Upper lobe of right lung (tissue), 1 donor: ENCODE data around the gene RNF151. TPM values are rescaled to one million over a fixed set of nuclear protein-coding genes. Genes with fewer than 3 reads are reported as not detected.

ENCODE experiments used
- ATAC-seq: fragments of 200-7000 bp; cut with Tn5 transposase; one replicate; pipeline ENCODE4 v1.9.1; 2020; ENCODE audit warnings: mild to moderate bottlenecking, moderate library complexity
- DNase-seq: peaks from one replicate; pipeline ENCODE4 v3.0.0-alpha.2; 2020
- H3K27ac ChIP-seq: fragments of 200-600 bp; one replicate; pipeline ENCODE4 v1.8.0; 2022
- H3K27me3 ChIP-seq: fragments of 200-600 bp; one replicate; pipeline ENCODE4 v1.8.0; 2022; ENCODE audit warnings: mild to moderate bottlenecking
- H3K36me3 ChIP-seq: fragments of 200-600 bp; one replicate; pipeline ENCODE4 v1.8.0; 2022
- H3K4me1 ChIP-seq: fragments of 200-600 bp; one replicate; pipeline ENCODE4 v1.8.0; 2022
- H3K4me3 ChIP-seq: fragments of 200-600 bp; one replicate; pipeline ENCODE4 v1.8.0; 2022; ENCODE audit warnings: mild to moderate bottlenecking
- H3K9me3 ChIP-seq: fragments of 200-600 bp; one replicate; pipeline ENCODE4 v1.8.0; 2022
- intact Hi-C: fragments of 100-400 bp; cut with DNase I; formaldehyde crosslinking; loops from one replicate; pipeline ENCODE4 v1.11.0; 2022
- total RNA-seq: library from RNA; stranded (reverse); fragmentation: NEBNext Ultra II Directional; extraction: Animal tissue kit (Norgen Biotek cat#: 25700); gene quantifications from one replicate; pipeline ENCODE4 v1.2.1, GENCODE V29; 2021
- TF ChIP-seq, protein P1 (sequence below): fragments of 200-600 bp; IDR thresholded peaks from one replicate; pipeline ENCODE4 v1.8.0; 2022; ENCODE audit warnings: antibody characterized with exemption
- donor health status: DM: no; HTN: yes; CAD: no; lungs with severe emphysema.

RNF151 gene
- total RNA-seq, 1 donor from 2014 or later: not detected

DNA sequence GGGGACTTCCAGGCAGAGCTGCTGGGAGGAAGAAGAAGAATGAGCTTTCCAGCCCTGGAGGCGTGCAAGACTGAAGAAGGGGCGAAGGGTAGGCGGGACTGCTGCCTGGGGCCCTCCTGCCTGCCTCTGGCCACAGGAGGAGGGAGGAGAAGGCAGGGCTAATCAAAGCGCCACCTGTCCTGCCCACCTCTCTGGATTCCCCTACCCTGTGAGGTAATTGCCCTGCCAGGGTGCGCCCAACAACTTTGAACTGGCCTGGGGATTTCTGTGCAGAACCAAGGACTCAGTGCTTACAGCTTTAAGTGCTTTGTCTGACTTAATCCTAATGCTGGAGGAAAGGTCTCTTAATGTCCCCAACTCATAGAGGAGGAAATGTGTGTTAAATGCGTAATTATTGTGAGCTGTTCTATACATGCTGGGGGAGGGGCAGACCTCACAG is 14.8 kb downstream of the RNF151 start, which contains the start of gene NOXO1:
NOXO1 (minus strand) TSS at position 72 of the 439 bp plus-strand sequence. CDS start 290 bp downstream, outside the sequence.
- H3K4me3 ChIP-seq: peak within 1 kb of the TSS; percentile 39
- H3K4me1 ChIP-seq: peaks cover 19% of the 10 kb centered on the region
- intact Hi-C loops: no loop called here
- H3K36me3 ChIP-seq: peaks cover 33% of the 10 kb centered on the region
- no peak for DNase-seq
- peaks cover 42% of the 10 kb centered on the region for H3K27me3 ChIP-seq
- no peak within 1 kb of the TSS for H3K27ac ChIP-seq
- ATAC-seq: no peak
- H3K9me3 ChIP-seq: no peaks in the 10 kb centered on the region
- TF ChIP-seq, protein P1, sequence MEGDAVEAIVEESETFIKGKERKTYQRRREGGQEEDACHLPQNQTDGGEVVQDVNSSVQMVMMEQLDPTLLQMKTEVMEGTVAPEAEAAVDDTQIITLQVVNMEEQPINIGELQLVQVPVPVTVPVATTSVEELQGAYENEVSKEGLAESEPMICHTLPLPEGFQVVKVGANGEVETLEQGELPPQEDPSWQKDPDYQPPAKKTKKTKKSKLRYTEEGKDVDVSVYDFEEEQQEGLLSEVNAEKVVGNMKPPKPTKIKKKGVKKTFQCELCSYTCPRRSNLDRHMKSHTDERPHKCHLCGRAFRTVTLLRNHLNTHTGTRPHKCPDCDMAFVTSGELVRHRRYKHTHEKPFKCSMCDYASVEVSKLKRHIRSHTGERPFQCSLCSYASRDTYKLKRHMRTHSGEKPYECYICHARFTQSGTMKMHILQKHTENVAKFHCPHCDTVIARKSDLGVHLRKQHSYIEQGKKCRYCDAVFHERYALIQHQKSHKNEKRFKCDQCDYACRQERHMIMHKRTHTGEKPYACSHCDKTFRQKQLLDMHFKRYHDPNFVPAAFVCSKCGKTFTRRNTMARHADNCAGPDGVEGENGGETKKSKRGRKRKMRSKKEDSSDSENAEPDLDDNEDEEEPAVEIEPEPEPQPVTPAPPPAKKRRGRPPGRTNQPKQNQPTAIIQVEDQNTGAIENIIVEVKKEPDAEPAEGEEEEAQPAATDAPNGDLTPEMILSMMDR: no peak

DNA sequence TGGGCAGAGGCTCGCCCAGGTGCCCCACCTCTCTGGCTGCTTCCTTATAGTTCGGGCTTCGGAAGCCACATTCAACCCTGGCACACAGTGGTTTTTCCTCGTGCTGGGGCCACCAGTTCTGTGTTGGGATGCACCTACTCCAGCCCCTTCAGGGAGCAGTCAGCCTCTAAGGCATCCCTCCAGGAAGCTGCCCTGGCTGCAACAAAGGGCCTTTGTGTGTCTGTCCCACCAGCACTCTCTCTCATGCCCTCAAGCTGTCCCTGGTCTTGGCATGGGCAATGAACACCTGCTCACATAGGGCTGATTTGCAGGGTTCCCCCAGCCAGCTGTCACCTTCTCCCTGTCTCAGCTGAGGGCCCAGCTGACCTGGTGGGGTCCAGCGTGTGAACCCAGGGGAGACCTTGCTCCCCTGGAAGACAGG is 15.4 kb downstream of the RNF151 start:
- Histone ChIP-seq H3K4me3 (no peak overlapping the region), H3K36me3 (peaks cover 32% of the 10 kb centered on the region), H3K27me3 (peaks cover 42% of the 10 kb centered on the region), H3K4me1 (peaks cover 19% of the 10 kb centered on the region), H3K27ac (no peak overlapping the region), H3K9me3 (no peaks in the 10 kb centered on the region)
- TF ChIP-seq, protein P1: no peak
- intact Hi-C loops: no loop called here
- ATAC-seq (no peak), DNase-seq (no peak)

DNA sequence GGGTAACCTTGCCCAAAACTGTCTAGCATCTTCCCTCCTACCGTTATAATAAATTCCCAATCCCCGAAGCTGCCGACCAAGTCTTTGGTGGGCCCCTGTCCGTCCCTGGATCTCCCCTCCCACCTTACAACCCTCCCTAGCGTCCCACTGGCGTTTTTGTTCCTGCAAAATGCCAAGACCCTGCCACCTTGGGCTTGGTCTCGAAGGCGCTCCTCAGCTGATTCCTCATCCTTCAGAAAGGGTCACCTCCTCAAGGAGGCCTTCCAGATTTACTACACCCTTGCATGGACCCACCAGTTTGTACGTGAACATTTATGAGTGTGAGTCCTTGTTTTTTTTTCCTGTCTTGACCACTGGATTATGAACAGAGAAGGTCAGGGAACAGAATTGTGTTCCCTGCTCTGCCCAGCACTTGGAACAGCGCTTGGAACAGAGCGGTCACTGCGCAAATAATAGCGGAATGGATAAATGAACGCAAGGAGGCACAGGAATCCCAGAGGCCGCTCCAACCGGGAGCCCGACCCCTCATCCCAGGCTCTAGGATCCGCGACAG is 16.4 kb downstream of the RNF151 start:
- TF ChIP-seq, protein P1: no peak
- ATAC-seq (no peak), DNase-seq (no peak)
- Histone ChIP-seq H3K27me3 (peaks cover 39% of the 10 kb centered on the region), H3K4me1 (peaks cover 19% of the 10 kb centered on the region), H3K27ac (peak overlapping the region; percentile 87), H3K9me3 (no peaks in the 10 kb centered on the region), H3K36me3 (peaks cover 25% of the 10 kb centered on the region), H3K4me3 (peak overlapping the region; percentile 89)
- intact Hi-C loops: no loop called here

DNA sequence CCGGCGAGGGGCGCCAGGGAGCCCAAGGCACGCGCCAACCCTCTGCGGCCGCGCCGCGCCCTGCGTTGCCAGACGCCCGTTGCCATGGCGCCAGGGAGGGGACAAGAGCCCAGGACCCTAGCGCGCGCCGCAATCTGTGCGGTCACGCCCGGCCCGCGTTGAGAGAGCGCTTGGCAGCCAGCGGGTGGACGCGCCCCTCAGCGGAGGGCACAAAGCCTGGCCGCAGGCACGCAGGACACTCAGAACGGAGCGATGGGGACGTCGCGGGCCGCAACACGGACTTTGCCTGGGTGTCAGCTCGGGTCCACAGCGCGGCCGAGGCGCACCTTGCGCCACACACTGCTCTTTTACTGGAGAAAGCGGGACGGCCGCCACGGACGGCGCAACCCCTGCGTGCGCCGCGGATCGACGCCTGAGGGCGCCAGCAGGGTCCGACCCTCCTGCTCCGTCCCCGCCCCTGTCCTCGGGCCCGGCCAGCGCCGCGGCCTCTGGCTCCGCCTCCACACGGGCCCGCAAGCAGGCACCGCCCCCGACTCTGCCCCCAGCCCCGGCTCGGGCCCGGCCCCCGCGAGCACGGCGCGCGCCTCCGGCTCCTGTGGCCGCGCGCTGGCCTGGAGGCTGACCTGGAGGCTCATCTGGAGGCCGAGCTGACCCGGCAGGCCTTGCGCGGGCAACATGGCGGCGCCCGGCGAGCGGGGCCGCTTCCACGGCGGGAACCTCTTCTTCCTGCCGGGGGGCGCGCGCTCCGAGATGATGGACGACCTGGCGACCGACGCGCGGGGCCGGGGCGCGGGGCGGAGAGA is 17.1 kb downstream of the RNF151 start, which contains the start of gene GFER:
GFER (plus strand) TSS at position 650 of the 803 bp plus-strand sequence; CDS start at position 676, 26 bp downstream.
- DNase-seq: peak; percentile 96
- Histone ChIP-seq H3K9me3 (no peaks in the 10 kb centered on the region), H3K36me3 (peaks cover 20% of the 10 kb centered on the region), H3K27me3 (peaks cover 35% of the 10 kb centered on the region), H3K4me1 (peaks cover 19% of the 10 kb centered on the region), H3K4me3 (peak within 1 kb of the TSS; percentile 89), H3K27ac (peak within 1 kb of the TSS; percentile 87)
- intact Hi-C loops: no loop called here
- TF ChIP-seq, protein P1: peak; percentile 44
- ATAC-seq: peak; percentile 91

DNA sequence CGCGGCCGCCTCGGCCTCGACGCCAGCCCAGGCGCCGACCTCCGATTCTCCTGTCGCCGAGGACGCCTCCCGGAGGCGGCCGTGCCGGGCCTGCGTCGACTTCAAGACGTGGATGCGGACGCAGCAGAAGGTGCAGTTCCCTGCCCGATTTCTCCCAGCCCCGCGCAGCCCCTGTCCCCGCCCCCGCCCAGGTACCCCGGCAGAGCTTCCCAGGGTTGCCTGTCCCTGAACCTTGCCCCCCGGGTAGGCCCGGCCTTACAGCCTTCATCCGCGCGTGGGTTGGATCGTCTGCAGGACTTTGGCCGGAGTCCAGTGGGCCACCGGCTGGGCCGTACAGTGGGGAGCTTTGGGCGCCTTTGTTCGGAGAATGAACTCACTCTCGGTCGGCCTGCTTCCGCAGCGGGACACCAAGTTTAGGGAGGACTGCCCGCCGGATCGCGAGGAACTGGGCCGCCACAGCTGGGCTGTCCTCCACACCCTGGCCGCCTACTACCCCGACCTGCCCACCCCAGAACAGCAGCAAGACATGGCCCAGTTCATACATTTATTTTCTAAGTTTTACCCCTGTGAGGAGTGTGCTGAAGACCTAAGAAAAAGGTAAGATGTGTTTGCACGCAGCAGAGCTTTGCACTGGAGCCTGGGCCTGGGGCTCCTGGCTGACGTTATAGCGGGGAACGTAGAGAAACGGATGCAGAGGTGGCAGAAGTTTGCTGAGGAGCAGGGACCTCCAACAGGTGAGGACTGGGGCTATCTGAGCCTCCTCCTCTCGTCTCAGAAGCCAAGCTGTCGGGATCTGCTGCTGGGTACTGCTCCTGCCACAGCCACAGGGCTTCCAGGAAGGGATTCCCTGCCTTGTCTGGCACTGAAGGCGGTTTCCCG is 17.9 kb downstream of the RNF151 start:
- TF ChIP-seq, protein P1: no peak
- ATAC-seq (peak; percentile 0), DNase-seq (no peak)
- peaks cover 20% of the 10 kb centered on the region for H3K36me3 ChIP-seq
- H3K4me3 ChIP-seq: peak overlapping the region; percentile 89
- peaks cover 19% of the 10 kb centered on the region for H3K4me1 ChIP-seq
- intact Hi-C loops: no loop called here
- H3K27me3 ChIP-seq: peaks cover 35% of the 10 kb centered on the region
- H3K27ac ChIP-seq: peak overlapping the region; percentile 87
- no peaks in the 10 kb centered on the region for H3K9me3 ChIP-seq
